ENCODE measurements around the gene ARHGAP45.

DNA sequence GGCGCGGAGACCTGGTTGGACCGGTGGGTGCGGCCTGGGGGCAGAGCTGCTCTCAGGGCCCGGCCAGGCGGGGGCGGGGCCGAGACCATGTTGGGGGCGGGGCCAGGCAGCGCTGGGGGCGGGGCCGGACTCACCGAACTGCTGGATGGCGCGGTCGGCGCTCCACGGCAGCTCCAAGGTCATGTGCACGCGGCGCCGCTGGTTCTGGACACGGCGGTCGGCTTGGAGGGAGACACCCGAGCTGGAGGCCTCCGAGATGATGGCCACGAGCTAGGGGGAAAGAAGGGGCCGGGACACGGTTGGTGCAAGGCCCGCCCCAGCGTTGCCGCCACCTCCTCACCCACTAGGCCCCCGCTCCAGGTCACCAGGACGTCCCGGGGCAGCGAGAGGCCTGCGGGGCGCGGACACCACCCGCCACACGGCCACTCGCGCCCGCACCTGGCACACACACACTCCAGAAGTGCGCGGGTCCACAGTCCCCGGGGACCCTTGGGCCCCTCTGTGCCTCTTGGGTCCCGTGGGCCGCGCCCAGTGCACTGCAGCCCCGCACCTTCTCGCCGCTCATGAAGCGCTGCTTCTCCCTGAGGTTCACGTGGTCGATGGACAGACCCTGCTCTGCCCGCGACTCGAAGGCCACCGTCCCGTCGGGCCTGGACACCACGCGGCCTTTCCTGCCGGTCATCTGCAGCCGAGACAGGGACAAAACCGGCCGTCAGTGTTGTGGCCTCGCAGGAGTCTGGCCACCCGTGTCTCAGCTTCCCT lies 45.5 kb downstream of the ARHGAP45 start:
- TF ChIP-seq POLR2A (IDR thresholded peaks at IDR 0.05) = no peak
- TF ChIP-seq, protein P1, sequence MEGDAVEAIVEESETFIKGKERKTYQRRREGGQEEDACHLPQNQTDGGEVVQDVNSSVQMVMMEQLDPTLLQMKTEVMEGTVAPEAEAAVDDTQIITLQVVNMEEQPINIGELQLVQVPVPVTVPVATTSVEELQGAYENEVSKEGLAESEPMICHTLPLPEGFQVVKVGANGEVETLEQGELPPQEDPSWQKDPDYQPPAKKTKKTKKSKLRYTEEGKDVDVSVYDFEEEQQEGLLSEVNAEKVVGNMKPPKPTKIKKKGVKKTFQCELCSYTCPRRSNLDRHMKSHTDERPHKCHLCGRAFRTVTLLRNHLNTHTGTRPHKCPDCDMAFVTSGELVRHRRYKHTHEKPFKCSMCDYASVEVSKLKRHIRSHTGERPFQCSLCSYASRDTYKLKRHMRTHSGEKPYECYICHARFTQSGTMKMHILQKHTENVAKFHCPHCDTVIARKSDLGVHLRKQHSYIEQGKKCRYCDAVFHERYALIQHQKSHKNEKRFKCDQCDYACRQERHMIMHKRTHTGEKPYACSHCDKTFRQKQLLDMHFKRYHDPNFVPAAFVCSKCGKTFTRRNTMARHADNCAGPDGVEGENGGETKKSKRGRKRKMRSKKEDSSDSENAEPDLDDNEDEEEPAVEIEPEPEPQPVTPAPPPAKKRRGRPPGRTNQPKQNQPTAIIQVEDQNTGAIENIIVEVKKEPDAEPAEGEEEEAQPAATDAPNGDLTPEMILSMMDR (IDR thresholded peaks at IDR 0.05 in 4 of 5, conservative IDR thresholded peaks at IDR 0.05 in 1 of 5) = no peak

Data from gastrocnemius medialis (tissue), 4 donors.